ENCODE results near the gene GPC6.

GPC6 gene

DNA sequence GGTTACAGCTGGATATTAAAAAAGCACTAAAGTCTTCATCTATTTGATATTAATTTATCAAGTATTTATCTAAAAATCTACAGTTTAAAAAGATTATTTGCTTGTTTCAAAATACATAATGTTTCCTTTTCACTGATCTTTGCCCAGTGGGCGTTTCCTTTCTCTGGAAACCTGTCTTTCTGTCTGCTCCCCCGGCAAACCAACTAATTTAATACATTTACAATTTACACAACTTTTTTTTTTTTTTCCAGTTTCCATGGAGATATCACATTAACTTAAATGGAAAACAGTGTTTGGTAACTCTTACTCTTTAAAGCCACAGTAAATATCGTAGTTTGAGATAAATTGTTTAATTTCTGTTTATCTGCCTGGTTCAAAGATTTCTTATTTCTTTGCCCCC is 5.3 kb downstream of the GPC6 start:
- DNase-seq (ENCODE audit: low read depth): no peak
- TF ChIP-seq MYC (IDR thresholded peaks at IDR 0.05; ENCODE audit: low read depth, low read length): no peak
- no peak for TF ChIP-seq MAX (IDR thresholded peaks at IDR 0.05; ENCODE audit: low read depth, low read length)
- no peak for TF ChIP-seq POLR2A (IDR thresholded peaks at IDR 0.05; ENCODE audit: extremely low read depth, insufficient read length)
- TF ChIP-seq, protein P1, sequence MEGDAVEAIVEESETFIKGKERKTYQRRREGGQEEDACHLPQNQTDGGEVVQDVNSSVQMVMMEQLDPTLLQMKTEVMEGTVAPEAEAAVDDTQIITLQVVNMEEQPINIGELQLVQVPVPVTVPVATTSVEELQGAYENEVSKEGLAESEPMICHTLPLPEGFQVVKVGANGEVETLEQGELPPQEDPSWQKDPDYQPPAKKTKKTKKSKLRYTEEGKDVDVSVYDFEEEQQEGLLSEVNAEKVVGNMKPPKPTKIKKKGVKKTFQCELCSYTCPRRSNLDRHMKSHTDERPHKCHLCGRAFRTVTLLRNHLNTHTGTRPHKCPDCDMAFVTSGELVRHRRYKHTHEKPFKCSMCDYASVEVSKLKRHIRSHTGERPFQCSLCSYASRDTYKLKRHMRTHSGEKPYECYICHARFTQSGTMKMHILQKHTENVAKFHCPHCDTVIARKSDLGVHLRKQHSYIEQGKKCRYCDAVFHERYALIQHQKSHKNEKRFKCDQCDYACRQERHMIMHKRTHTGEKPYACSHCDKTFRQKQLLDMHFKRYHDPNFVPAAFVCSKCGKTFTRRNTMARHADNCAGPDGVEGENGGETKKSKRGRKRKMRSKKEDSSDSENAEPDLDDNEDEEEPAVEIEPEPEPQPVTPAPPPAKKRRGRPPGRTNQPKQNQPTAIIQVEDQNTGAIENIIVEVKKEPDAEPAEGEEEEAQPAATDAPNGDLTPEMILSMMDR (IDR thresholded peaks at IDR 0.05; ENCODE audit: low read depth, low read length): no peak
- H3K4me3 ChIP-seq (ENCODE audit: low read depth, low read length): no peak overlapping the region

GRCh38 chr13:93233997-93234416 is 7.4 kb downstream of the GPC6 start:
- no peak overlapping the region for H3K4me3 ChIP-seq (ENCODE audit: low read depth, low read length)
- DNase-seq (ENCODE audit: low read depth): peak; percentile 31
- no peak for TF ChIP-seq MYC (IDR thresholded peaks at IDR 0.05; ENCODE audit: low read depth, low read length)
- TF ChIP-seq, protein P1 (IDR thresholded peaks at IDR 0.05; ENCODE audit: low read depth, low read length): peak; percentile 10

DNA sequence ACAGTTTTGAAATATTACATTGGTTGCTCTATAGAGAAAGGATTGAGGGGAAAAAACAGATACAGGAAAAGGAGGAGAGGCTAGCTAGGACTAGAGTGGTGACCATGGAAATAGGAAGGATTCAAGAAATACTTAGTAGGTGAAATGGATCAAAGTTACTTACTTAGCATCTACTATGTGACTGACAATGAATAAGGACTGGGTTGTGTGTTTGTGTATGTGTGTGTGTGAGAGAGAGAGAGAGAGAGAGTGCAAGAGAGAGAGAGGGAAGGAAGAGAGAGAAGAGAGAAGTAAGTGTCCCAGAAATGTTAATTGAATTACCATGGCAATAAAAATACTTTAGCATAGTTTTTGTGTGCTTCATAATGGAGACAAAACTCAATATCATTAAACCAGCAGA is 7.9 kb downstream of the GPC6 start:
- no peak overlapping the region for H3K4me3 ChIP-seq (ENCODE audit: low read depth, low read length)
- DNase-seq (ENCODE audit: low read depth): no peak
- TF ChIP-seq, protein P1 (IDR thresholded peaks at IDR 0.05; ENCODE audit: low read depth, low read length): no peak
- TF ChIP-seq MAX (IDR thresholded peaks at IDR 0.05; ENCODE audit: low read depth, low read length) (no peak), POLR2A (IDR thresholded peaks at IDR 0.05; ENCODE audit: extremely low read depth, insufficient read length) (no peak), MYC (IDR thresholded peaks at IDR 0.05; ENCODE audit: low read depth, low read length) (no peak)

- DNase-seq (ENCODE audit: low read depth): no peak
- TF ChIP-seq MYC (IDR thresholded peaks at IDR 0.05; ENCODE audit: low read depth, low read length) (no peak), POLR2A (IDR thresholded peaks at IDR 0.05; ENCODE audit: extremely low read depth, insufficient read length) (no peak), MAX (IDR thresholded peaks at IDR 0.05; ENCODE audit: low read depth, low read length) (no peak)
- TF ChIP-seq, protein P1 (IDR thresholded peaks at IDR 0.05; ENCODE audit: low read depth, low read length): no peak
- no peak overlapping the region for H3K4me3 ChIP-seq (ENCODE audit: low read depth, low read length)
Observed at GRCh38 chr13:93235258-93236015, 8.8 kb downstream of the GPC6 start.

DNA sequence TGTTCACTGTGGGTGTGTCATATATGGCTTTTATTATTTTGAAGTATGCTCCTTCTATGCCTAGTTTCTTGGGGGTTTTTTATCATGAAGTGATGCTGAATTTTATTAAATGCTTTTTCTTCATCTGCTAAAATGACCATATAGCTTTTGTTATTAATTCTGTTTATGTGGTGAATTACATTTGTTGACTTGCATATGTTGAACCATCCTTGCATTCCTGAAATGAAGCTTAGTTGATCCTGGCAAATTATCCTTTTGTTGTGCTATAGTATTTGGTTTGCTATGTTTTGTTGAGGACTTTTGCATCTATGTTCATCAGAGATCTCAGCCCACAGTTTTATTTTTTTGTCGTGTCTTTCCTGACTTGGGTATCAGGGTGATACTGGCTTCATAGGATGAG is 12.1 kb downstream of the GPC6 start:
- TF ChIP-seq, protein P1 (IDR thresholded peaks at IDR 0.05; ENCODE audit: low read depth, low read length): no peak
- TF ChIP-seq POLR2A (IDR thresholded peaks at IDR 0.05; ENCODE audit: extremely low read depth, insufficient read length): no peak
- TF ChIP-seq MYC (IDR thresholded peaks at IDR 0.05; ENCODE audit: low read depth, low read length): no peak
- TF ChIP-seq MAX (IDR thresholded peaks at IDR 0.05; ENCODE audit: low read depth, low read length): no peak
- no peak overlapping the region for H3K4me3 ChIP-seq (ENCODE audit: low read depth, low read length)
- DNase-seq (ENCODE audit: low read depth): no peak

Measured in NB4 (cell line).